H1 (cell line): Measurements from ENCODE around the gene RIN2.

ENCODE experiments used
- BCL11A ChIP-seq, 2 experiments: IDR thresholded peaks; one replicate each; pipeline ENCODE4 v1.6.1; 2011; ENCODE audit warnings: low read depth in 2 of 2, low read length in 2 of 2, mild to moderate bottlenecking in 2 of 2
- EZH2 ChIP-seq: fragments of 200-600 bp; sonication (generic); IDR thresholded peaks from 2 replicates; pipeline ENCODE4 v1.7.1; 2012; ENCODE audit warnings: low read depth, mild to moderate bottlenecking, moderate library complexity, low read length, inconsistent platforms; ENCODE audit not compliant: severe bottlenecking
- GABPA ChIP-seq: IDR thresholded peaks from 2 replicates; pipeline ENCODE4 v1.6.1; 2011; ENCODE audit warnings: mild to moderate bottlenecking, low read length, moderate library complexity, borderline replicate concordance; ENCODE audit not compliant: insufficient read depth
- JUND ChIP-seq: IDR thresholded peaks from 2 replicates; pipeline ENCODE4 v1.6.1; 2011; ENCODE audit warnings: mild to moderate bottlenecking, improper control_type of control experiment, low read length
- MAFK ChIP-seq: IDR thresholded peaks from 2 replicates; pipeline ENCODE4 v1.6.1; 2012; ENCODE audit warnings: low read depth, mild to moderate bottlenecking, improper control_type of control experiment, low read length
- POLR2A ChIP-seq, 2 experiments: IDR thresholded peaks; 1 replicate in 1 of 2; 2 replicates in 1 of 2; pipeline ENCODE4 v1.6.1; 2011; ENCODE audit warnings: low read depth in 2 of 2, low read length in 2 of 2, mild to moderate bottlenecking in 2 of 2; ENCODE audit errors: control extremely low read depth in 1 of 2
- SP1 ChIP-seq: IDR thresholded peaks from 2 replicates; pipeline ENCODE4 v1.6.1; 2011; ENCODE audit warnings: low read depth, low read length
- TAF1 ChIP-seq: IDR thresholded peaks from 2 replicates; pipeline ENCODE4 v1.6.1; 2011; ENCODE audit warnings: mild to moderate bottlenecking, low read depth, low read length
- YY1 ChIP-seq: IDR thresholded peaks from 2 replicates; pipeline ENCODE4 v1.6.1; 2011; ENCODE audit warnings: low read depth, mild to moderate bottlenecking, low read length
- TF ChIP-seq, protein P1 (sequence below), 3 experiments: IDR thresholded peaks; 1 replicate in 2 of 3; 2 replicates in 1 of 3; pipeline versions ENCODE4 v1.5.1 to v1.6.1; 2011; ENCODE audit warnings: low read length in 3 of 3, mild to moderate bottlenecking in 3 of 3, inconsistent platforms in 2 of 3, low read depth in 1 of 3, moderate library complexity in 1 of 3; ENCODE audit not compliant: insufficient read depth in 1 of 3; ENCODE audit errors: control extremely low read depth in 1 of 3
- TF ChIP-seq, protein P2 (sequence below): IDR thresholded peaks from 2 replicates; pipeline ENCODE4 v1.6.1; 2011; ENCODE audit warnings: low read length, improper control_type of control experiment

DNA sequence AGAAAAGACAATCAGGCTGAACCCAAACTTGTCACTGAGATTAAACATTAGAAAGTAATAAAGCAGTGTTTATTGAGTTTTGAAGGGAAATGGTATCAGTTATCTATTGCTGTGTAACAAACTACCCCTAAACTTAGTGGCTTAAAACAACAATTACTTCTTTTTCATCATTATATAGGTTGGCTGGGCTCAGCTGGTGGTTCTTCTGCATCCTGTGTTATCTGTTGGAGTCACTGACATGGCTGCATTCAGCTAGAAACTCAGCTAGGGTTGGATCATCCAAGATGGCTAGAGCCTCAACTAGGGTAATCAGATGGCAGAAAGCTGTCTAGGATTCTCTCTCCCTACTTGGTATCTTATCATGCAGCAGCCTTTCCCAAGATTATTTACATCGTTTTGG lies 12.5 kb upstream of the RIN2 start:
- TF ChIP-seq, protein P1, sequence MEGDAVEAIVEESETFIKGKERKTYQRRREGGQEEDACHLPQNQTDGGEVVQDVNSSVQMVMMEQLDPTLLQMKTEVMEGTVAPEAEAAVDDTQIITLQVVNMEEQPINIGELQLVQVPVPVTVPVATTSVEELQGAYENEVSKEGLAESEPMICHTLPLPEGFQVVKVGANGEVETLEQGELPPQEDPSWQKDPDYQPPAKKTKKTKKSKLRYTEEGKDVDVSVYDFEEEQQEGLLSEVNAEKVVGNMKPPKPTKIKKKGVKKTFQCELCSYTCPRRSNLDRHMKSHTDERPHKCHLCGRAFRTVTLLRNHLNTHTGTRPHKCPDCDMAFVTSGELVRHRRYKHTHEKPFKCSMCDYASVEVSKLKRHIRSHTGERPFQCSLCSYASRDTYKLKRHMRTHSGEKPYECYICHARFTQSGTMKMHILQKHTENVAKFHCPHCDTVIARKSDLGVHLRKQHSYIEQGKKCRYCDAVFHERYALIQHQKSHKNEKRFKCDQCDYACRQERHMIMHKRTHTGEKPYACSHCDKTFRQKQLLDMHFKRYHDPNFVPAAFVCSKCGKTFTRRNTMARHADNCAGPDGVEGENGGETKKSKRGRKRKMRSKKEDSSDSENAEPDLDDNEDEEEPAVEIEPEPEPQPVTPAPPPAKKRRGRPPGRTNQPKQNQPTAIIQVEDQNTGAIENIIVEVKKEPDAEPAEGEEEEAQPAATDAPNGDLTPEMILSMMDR (IDR thresholded peaks at IDR 0.05; ENCODE audit: control extremely low read depth in 1 of 3, insufficient read depth in 1 of 3, low read depth in 1 of 3, low read length in 3 of 3), result no peak
- TF ChIP-seq EZH2 (no peak), POLR2A (IDR thresholded peaks at IDR 0.05; ENCODE audit: control extremely low read depth in 1 of 2, low read depth in 2 of 2, low read length in 2 of 2) (no peak), YY1 (no peak), MAFK (no peak), GABPA (no peak), TAF1 (no peak), SP1 (no peak), JUND (no peak), BCL11A (IDR thresholded peaks at IDR 0.05; ENCODE audit: low read depth in 2 of 2, low read length in 2 of 2) (no peak)
- TF ChIP-seq, protein P2, sequence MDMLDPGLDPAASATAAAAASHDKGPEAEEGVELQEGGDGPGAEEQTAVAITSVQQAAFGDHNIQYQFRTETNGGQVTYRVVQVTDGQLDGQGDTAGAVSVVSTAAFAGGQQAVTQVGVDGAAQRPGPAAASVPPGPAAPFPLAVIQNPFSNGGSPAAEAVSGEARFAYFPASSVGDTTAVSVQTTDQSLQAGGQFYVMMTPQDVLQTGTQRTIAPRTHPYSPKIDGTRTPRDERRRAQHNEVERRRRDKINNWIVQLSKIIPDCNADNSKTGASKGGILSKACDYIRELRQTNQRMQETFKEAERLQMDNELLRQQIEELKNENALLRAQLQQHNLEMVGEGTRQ, result no peak
